OCI-LY3 (cell line): ENCODE measurements around the gene KCTD16.

Experiments used
- CTCF ChIP-seq: fragments of 200-600, 300-600 bp; sonication (generic); IDR thresholded peaks from 2 replicates; pipeline ENCODE4 v1.5.1; 2014; ENCODE audit warnings: antibody characterized with exemption, low read length, low read depth
- EZH2phosphoT487 ChIP-seq: fragments of 200-600 bp; shearing (Covaris generic); IDR thresholded peaks from 2 replicates; pipeline ENCODE4 v1.6.1; 2018; ENCODE audit warnings: antibody characterized with exemption, mixed run types, low read depth

- TF ChIP-seq CTCF (no peak), EZH2phosphoT487 (no peak)
Observed at GRCh38 chr5:144429405-144429804, 258.7 kb downstream of the KCTD16 start.
